Measurements from ENCODE around the gene ENG.

Gene ENG

DNA sequence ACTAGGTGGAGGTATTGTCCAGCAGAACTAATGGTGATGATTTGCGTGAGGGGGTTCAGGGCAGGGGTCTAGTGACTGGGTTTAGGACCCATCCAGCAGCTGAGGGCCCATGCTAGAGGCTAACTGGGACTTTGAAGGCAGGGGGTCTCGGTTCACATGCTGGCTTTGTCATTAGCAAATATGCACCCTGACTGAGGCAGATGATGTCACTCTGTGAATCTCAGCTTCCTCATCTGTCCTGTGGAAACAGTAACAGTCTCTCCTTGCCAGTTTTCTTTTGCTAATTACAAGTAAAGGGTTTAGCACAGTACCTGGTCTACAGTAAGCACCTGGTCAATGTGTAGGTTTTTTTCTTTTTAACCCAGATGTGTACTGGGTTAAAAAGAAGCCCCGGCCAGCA is 81.2 kb downstream of the ENG start:
- Histone ChIP-seq H3F3A (ENCODE audit: low read depth) (peaks cover 6% of the 10 kb centered on the region), H3K9ac (ENCODE audit: low read depth, low read length, poor library complexity, severe bottlenecking) (peak overlapping the region; percentile 30), H3K4me3 (ENCODE audit: low read length, poor library complexity, severe bottlenecking) (no peak overlapping the region), H3K79me2 (ENCODE audit: insufficient read depth, low read length) (peaks cover 92% of the 10 kb centered on the region), H2AFZ (ENCODE audit: low read length) (no peak overlapping the region), H4K20me1 (ENCODE audit: insufficient read depth, low read length, poor library complexity, severe bottlenecking) (peaks cover 52% of the 10 kb centered on the region), H3K9me2 (replicated peaks; ENCODE audit: low read depth, low read length) (no peaks in the 10 kb centered on the region), H3K4me1 (ENCODE audit: insufficient read depth, low read length, poor library complexity, severe bottlenecking) (peaks cover 50% of the 10 kb centered on the region), H3K9me3 (ENCODE audit: insufficient read depth, low read depth, low read length) (no peaks in the 10 kb centered on the region), H3K27me3 (ENCODE audit: insufficient read depth, low read length, poor library complexity, severe bottlenecking) (no peaks in the 10 kb centered on the region), H3K36me3 (ENCODE audit: insufficient read depth, low read length) (peaks cover 26% of the 10 kb centered on the region; the same call in 1 of the 2 replicates), H3K4me2 (ENCODE audit: low read depth, low read length, poor library complexity, severe bottlenecking) (peak overlapping the region; percentile 71)
- TF ChIP-seq, protein P1, sequence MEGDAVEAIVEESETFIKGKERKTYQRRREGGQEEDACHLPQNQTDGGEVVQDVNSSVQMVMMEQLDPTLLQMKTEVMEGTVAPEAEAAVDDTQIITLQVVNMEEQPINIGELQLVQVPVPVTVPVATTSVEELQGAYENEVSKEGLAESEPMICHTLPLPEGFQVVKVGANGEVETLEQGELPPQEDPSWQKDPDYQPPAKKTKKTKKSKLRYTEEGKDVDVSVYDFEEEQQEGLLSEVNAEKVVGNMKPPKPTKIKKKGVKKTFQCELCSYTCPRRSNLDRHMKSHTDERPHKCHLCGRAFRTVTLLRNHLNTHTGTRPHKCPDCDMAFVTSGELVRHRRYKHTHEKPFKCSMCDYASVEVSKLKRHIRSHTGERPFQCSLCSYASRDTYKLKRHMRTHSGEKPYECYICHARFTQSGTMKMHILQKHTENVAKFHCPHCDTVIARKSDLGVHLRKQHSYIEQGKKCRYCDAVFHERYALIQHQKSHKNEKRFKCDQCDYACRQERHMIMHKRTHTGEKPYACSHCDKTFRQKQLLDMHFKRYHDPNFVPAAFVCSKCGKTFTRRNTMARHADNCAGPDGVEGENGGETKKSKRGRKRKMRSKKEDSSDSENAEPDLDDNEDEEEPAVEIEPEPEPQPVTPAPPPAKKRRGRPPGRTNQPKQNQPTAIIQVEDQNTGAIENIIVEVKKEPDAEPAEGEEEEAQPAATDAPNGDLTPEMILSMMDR (conservative IDR thresholded peaks at IDR 0.05; ENCODE audit: low read length) = no peak
- no peak for TF ChIP-seq EZH2phosphoT487 (IDR thresholded peaks at IDR 0.05; ENCODE audit: borderline replicate concordance)

DNA sequence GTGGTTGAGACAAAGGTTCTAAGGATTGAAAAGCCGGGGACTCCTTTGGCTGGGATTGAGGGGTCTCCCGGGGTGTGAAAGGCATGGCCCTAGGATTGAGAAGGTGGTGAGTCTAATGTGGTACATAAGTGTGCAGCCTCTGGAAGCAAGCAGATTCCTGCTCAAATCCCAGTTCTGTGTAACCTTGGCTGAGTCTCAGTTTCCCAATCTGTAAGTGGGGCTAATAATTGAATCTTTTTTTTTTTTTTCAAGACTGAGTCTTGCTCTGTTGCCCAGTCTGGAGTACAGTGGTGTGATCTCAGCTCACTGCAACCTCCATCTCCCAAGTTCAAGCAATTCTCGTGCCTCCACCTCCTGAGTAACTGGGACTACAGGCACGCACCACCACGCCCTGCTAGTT is 81.9 kb downstream of the ENG start:
- H3K9ac ChIP-seq (ENCODE audit: low read depth, low read length, poor library complexity, severe bottlenecking) = no peak overlapping the region
- H3K4me1 ChIP-seq (ENCODE audit: insufficient read depth, low read length, poor library complexity, severe bottlenecking) = peaks cover 57% of the 10 kb centered on the region
- H3F3A ChIP-seq (ENCODE audit: low read depth) = peaks cover 6% of the 10 kb centered on the region
- no peaks in the 10 kb centered on the region for H3K9me2 ChIP-seq (replicated peaks; ENCODE audit: low read depth, low read length)
- no peak for TF ChIP-seq EZH2phosphoT487 (IDR thresholded peaks at IDR 0.05; ENCODE audit: borderline replicate concordance)
- TF ChIP-seq, protein P1 (conservative IDR thresholded peaks at IDR 0.05; ENCODE audit: low read length) = no peak
- no peak overlapping the region for H2AFZ ChIP-seq (ENCODE audit: low read length)
- no peaks in the 10 kb centered on the region for H3K9me3 ChIP-seq (ENCODE audit: insufficient read depth, low read depth, low read length)
- peaks cover 92% of the 10 kb centered on the region for H3K79me2 ChIP-seq (ENCODE audit: insufficient read depth, low read length)
- H3K4me3 ChIP-seq (ENCODE audit: low read length, poor library complexity, severe bottlenecking) = no peak overlapping the region
- H4K20me1 ChIP-seq (ENCODE audit: insufficient read depth, low read length, poor library complexity, severe bottlenecking) = peaks cover 59% of the 10 kb centered on the region
- no peaks in the 10 kb centered on the region for H3K27me3 ChIP-seq (ENCODE audit: insufficient read depth, low read length, poor library complexity, severe bottlenecking)
- H3K4me2 ChIP-seq (ENCODE audit: low read depth, low read length, poor library complexity, severe bottlenecking) = peak overlapping the region; percentile 71
- H3K36me3 ChIP-seq (ENCODE audit: insufficient read depth, low read length) = peaks cover 26% of the 10 kb centered on the region; the same call in 1 of the 2 replicates

DNA sequence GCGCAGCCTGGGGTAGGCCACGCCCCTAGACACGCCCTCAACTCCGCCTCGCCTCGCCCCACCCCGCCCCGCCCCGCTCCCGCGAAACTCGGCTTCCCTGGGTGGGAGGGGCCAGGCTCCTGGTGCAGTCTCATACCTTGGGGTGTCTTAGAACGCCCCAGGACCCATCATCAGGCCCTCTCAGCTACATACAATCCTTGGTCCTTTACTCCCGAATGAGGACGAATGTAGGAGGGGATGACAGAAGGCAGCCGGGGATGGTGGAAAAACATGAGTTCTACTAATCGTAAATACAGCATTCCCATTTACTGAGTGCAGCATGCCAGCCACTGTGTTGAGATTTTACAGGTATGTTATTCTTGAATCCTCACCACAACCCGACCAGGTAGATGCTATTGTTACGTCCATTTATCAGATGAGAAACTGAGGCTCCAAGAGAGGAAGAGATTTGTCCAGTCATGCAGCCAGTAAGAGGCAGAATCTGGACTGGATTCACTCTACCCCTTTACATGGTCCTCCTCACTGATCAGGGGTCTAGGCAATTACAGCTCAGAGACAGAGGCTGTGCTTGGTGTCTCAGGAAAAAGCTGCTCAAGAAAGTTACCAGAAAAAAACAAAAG is 82.8 kb downstream of the ENG start:
- no peaks in the 10 kb centered on the region for H3K27me3 ChIP-seq (ENCODE audit: insufficient read depth, low read length, poor library complexity, severe bottlenecking)
- H2AFZ ChIP-seq (ENCODE audit: low read length) = no peak overlapping the region
- H3K79me2 ChIP-seq (ENCODE audit: insufficient read depth, low read length) = peaks cover 92% of the 10 kb centered on the region
- H3K4me3 ChIP-seq (ENCODE audit: low read length, poor library complexity, severe bottlenecking) = peak overlapping the region; percentile 58
- no peaks in the 10 kb centered on the region for H3K9me3 ChIP-seq (ENCODE audit: insufficient read depth, low read depth, low read length)
- H3K36me3 ChIP-seq (ENCODE audit: insufficient read depth, low read length) = peaks cover 33% of the 10 kb centered on the region; the same call in 1 of the 2 replicates
- peaks cover 60% of the 10 kb centered on the region for H4K20me1 ChIP-seq (ENCODE audit: insufficient read depth, low read length, poor library complexity, severe bottlenecking)
- no peak for TF ChIP-seq EZH2phosphoT487 (IDR thresholded peaks at IDR 0.05; ENCODE audit: borderline replicate concordance)
- TF ChIP-seq, protein P1 (conservative IDR thresholded peaks at IDR 0.05; ENCODE audit: low read length) = no peak
- peak overlapping the region; percentile 71 for H3K4me2 ChIP-seq (ENCODE audit: low read depth, low read length, poor library complexity, severe bottlenecking)
- no peak overlapping the region for H3K9ac ChIP-seq (ENCODE audit: low read depth, low read length, poor library complexity, severe bottlenecking)
- H3K9me2 ChIP-seq (replicated peaks; ENCODE audit: low read depth, low read length) = no peaks in the 10 kb centered on the region
- peaks cover 65% of the 10 kb centered on the region for H3K4me1 ChIP-seq (ENCODE audit: insufficient read depth, low read length, poor library complexity, severe bottlenecking)
- H3F3A ChIP-seq (ENCODE audit: low read depth) = peaks cover 6% of the 10 kb centered on the region

All from Loucy (cell line).